Measurements from ENCODE around the gene HSPG2.

- no peak for TF ChIP-seq SMAD1 (CRISPR knock-in tag; IDR thresholded peaks at IDR 0.05; ENCODE audit: borderline replicate concordance, low read depth)
- TF ChIP-seq NCOA1 (CRISPR knock-in tag; IDR thresholded peaks at IDR 0.05) = no peak
- no peak for TF ChIP-seq MAFG (CRISPR knock-in tag; IDR thresholded peaks at IDR 0.05)
Measured at GRCh38 chr1:21900766-21901472, 36.2 kb downstream of the HSPG2 start.
